Glomerular visceral epithelial cell (primary cell): ENCODE results near the gene HPS1.

Experiments used
- DNase-seq: peaks from one replicate; pipeline ENCODE4 v3.0.0-alpha.2; 2016; ENCODE audit errors: extremely low spot score

HPS1 gene

GRCh38 chr10:98463976-98464754, 17.4 kb upstream of the HPS1 start:
- DNase-seq = no peak

- DNase-seq = no peak
Observed at GRCh38 chr10:98463016-98463415, 16.3 kb upstream of the HPS1 start.

- no peak for DNase-seq
Observed at GRCh38 chr10:98461500-98461842, 14.7 kb upstream of the HPS1 start.

- DNase-seq = peak; percentile 89
Observed at GRCh38 chr10:98460837-98461499, 14.2 kb upstream of the HPS1 start.

- no peak for DNase-seq
Observed at GRCh38 chr10:98458809-98459784, 12.4 kb upstream of the HPS1 start.

- no peak for DNase-seq
Observed at GRCh38 chr10:98457721-98458120, 11.0 kb upstream of the HPS1 start.

- no peak for DNase-seq
Observed at GRCh38 chr10:98456686-98457482, 10.1 kb upstream of the HPS1 start.

- no peak for DNase-seq
Observed at GRCh38 chr10:98456043-98456570, 9.4 kb upstream of the HPS1 start.

GRCh38 chr10:98453729-98454128, 7.0 kb upstream of the HPS1 start:
- no peak for DNase-seq

GRCh38 chr10:98450618-98451017, 3.9 kb upstream of the HPS1 start:
- no peak for DNase-seq

GRCh38 chr10:98449287-98449686, 2.6 kb upstream of the HPS1 start:
- DNase-seq = no peak

- DNase-seq = no peak
Observed at GRCh38 chr10:98446151-98446660, 529 bp downstream of the HPS1 start.

- DNase-seq = no peak
Observed at GRCh38 chr10:98445200-98445812, 1.4 kb downstream of the HPS1 start.

GRCh38 chr10:98444314-98445006, 2.3 kb downstream of the HPS1 start:
- DNase-seq = peak; percentile 58

GRCh38 chr10:98438715-98439114, 8.0 kb downstream of the HPS1 start:
- no peak for DNase-seq

- DNase-seq = no peak
Observed at GRCh38 chr10:98436704-98437103, 10.0 kb downstream of the HPS1 start.

- no peak for DNase-seq
Observed at GRCh38 chr10:98435178-98435577, 11.6 kb downstream of the HPS1 start.

GRCh38 chr10:98433881-98434732, 12.6 kb downstream of the HPS1 start:
- DNase-seq = peak; percentile 84

GRCh38 chr10:98433371-98433770, 13.4 kb downstream of the HPS1 start:
- DNase-seq = no peak
